HEK293 (cell line): ENCODE data around the gene FYB1.

ENCODE experiments used
- CTCF ChIA-PET: fragments of 350-600 bp; formaldehyde crosslinking; extraction: SDS; loops from one replicate; lab custom pipeline; 2021; ENCODE audit warnings: antibody characterized with exemption; lab: Yijun Ruan, JAX
- POLR2A ChIA-PET: fragments of 300-600 bp; formaldehyde crosslinking; extraction: SDS; loops from one replicate; lab custom pipeline; 2020; ENCODE audit warnings: antibody characterized with exemption, inconsistent platforms; lab: Yijun Ruan, JAX
- H3K27ac ChIP-seq: fragments of 200-500 bp; sonication (Bioruptor generic); 2 replicates; pipeline ENCODE4 v1.5.1; 2014; ENCODE audit warnings: low read depth, low read length, control low read depth, inconsistent platforms; ENCODE audit errors: extremely low read depth
- H3K36me3 ChIP-seq, 2 experiments: fragments of 200-500 bp in 1 of 2; sonication (Bioruptor generic) in 1 of 2; 1 replicate in 1 of 2; 2 replicates in 1 of 2; pipeline ENCODE4 v1.5.1; 2014 to 2017; ENCODE audit warnings: inconsistent platforms in 2 of 2, low read length in 2 of 2; ENCODE audit not compliant: control insufficient read depth in 2 of 2, insufficient read depth in 1 of 2
- H3K4me1 ChIP-seq: fragments of 200-500 bp; sonication (Bioruptor generic); 2 replicates; pipeline ENCODE4 v1.5.1; 2014; ENCODE audit warnings: mild to moderate bottlenecking, low read length, inconsistent platforms; ENCODE audit not compliant: control insufficient read depth, insufficient read depth
- H3K4me3 ChIP-seq: 2 replicates; pipeline ENCODE4 v1.5.1; 2011; ENCODE audit warnings: low read depth, mild to moderate bottlenecking, control low read depth, low read length, moderate library complexity
- H3K9me3 ChIP-seq: fragments of 200-500 bp; sonication (Bioruptor generic); 2 replicates; pipeline ENCODE4 v1.5.1; 2014; ENCODE audit warnings: low read depth, low read length, inconsistent platforms; ENCODE audit not compliant: control insufficient read depth, insufficient read depth
- EGR2 ChIP-seq: fragments of 450-650 bp; formaldehyde crosslinking; IDR thresholded peaks from 2 replicates; pipeline ENCODE4 v1.5.1; 2016; ENCODE audit warnings: low read depth, missing biosample characterization, missing genetic modification characterization
- FEZF1 ChIP-seq: fragments of 450-650 bp; formaldehyde crosslinking; IDR thresholded peaks from 2 replicates; pipeline ENCODE4 v1.5.1; 2016; ENCODE audit warnings: missing biosample characterization, missing genetic modification characterization
- KLF16 ChIP-seq: fragments of 450-650 bp; formaldehyde crosslinking; IDR thresholded peaks from 2 replicates; pipeline ENCODE4 v1.5.1; 2017; ENCODE audit warnings: missing biosample characterization, missing genetic modification characterization
- KLF8 ChIP-seq: fragments of 450-650 bp; formaldehyde crosslinking; IDR thresholded peaks from 2 replicates; pipeline ENCODE4 v1.5.1; 2016; ENCODE audit warnings: missing biosample characterization, missing genetic modification characterization
- SETDB1 ChIP-seq: IDR thresholded peaks from one replicate; pipeline ENCODE4 v1.6.1; 2017; ENCODE audit warnings: mild to moderate bottlenecking, low read length, moderate library complexity, mixed read lengths; ENCODE audit not compliant: insufficient read length
- ZNF10 ChIP-seq: fragments of 450-650 bp; formaldehyde crosslinking; IDR thresholded peaks from 2 replicates; pipeline ENCODE4 v1.5.1; 2017; ENCODE audit warnings: missing biosample characterization, missing genetic modification characterization
- ZNF132 ChIP-seq: fragments of 450-650 bp; formaldehyde crosslinking; IDR thresholded peaks from 2 replicates; pipeline ENCODE4 v1.5.1; 2017; ENCODE audit warnings: missing biosample characterization, missing genetic modification characterization, borderline replicate concordance
- ZNF133 ChIP-seq: fragments of 450-650 bp; formaldehyde crosslinking; IDR thresholded peaks from 2 replicates; pipeline ENCODE4 v1.5.1; 2016; ENCODE audit warnings: missing biosample characterization, missing genetic modification characterization
- ZNF157 ChIP-seq: fragments of 450-650 bp; formaldehyde crosslinking; IDR thresholded peaks from 2 replicates; pipeline ENCODE4 v1.5.1; 2016; ENCODE audit warnings: missing biosample characterization, missing genetic modification characterization
- ZNF18 ChIP-seq: fragments of 450-650 bp; formaldehyde crosslinking; IDR thresholded peaks from 2 replicates; pipeline ENCODE4 v1.5.1; 2016; ENCODE audit warnings: missing biosample characterization, missing genetic modification characterization
- ZNF248 ChIP-seq: fragments of 450-650 bp; formaldehyde crosslinking; IDR thresholded peaks from 2 replicates; pipeline ENCODE4 v1.5.1; 2017; ENCODE audit warnings: missing biosample characterization, missing genetic modification characterization
- ZNF266 ChIP-seq: fragments of 450-650 bp; formaldehyde crosslinking; IDR thresholded peaks from 2 replicates; pipeline ENCODE4 v1.5.1; 2016; ENCODE audit warnings: missing biosample characterization, missing genetic modification characterization, low read depth
- ZNF341 ChIP-seq: fragments of 450-650 bp; formaldehyde crosslinking; IDR thresholded peaks from 2 replicates; pipeline ENCODE4; 2016; ENCODE audit warnings: low read depth, missing biosample characterization, missing genetic modification characterization
- ZNF513 ChIP-seq: fragments of 450-650 bp; IDR thresholded peaks from 2 replicates; pipeline ENCODE4 v1.5.1; 2018; ENCODE audit warnings: missing biosample characterization, missing genetic modification characterization
- ZNF518A ChIP-seq: fragments of 450-650 bp; formaldehyde crosslinking; conservative IDR thresholded peaks from 2 replicates; pipeline ENCODE4 v1.5.1; 2016; ENCODE audit warnings: low read depth, missing biosample characterization, missing genetic modification characterization
- ZNF610 ChIP-seq: fragments of 450-650 bp; formaldehyde crosslinking; IDR thresholded peaks from 2 replicates; pipeline ENCODE4 v1.5.1; 2016; ENCODE audit warnings: missing biosample characterization, missing genetic modification characterization, borderline replicate concordance
- ZNF629 ChIP-seq: fragments of 450-650 bp; formaldehyde crosslinking; IDR thresholded peaks from 2 replicates; pipeline ENCODE4 v1.5.1; 2017; ENCODE audit warnings: missing biosample characterization, missing genetic modification characterization
- ZNF658 ChIP-seq: fragments of 450-650 bp; formaldehyde crosslinking; IDR thresholded peaks from 2 replicates; pipeline ENCODE4; 2016; ENCODE audit warnings: missing biosample characterization, missing genetic modification characterization
- ZNF677 ChIP-seq: fragments of 450-650 bp; IDR thresholded peaks from 2 replicates; pipeline ENCODE4 v1.5.0; 2018; ENCODE audit warnings: missing biosample characterization, mild to moderate bottlenecking, missing genetic modification characterization, moderate library complexity

FYB1 gene

GRCh38 chr5:39220280-39221030, 1.1 kb upstream of the FYB1 start:
- Histone ChIP-seq H3K36me3 (no peaks in the 10 kb centered on the region), H3K27ac (no peak overlapping the region), H3K4me1 (no peaks in the 10 kb centered on the region), H3K9me3 (no peaks in the 10 kb centered on the region), H3K4me3 (no peak overlapping the region)
- ChIA-PET CTCF (interaction anchor here (0.7 kb wide), 1 partner anchor 698 kb away, joined by 3 read pairs; no protein-coding TSS in a partner anchor), POLR2A (no interaction called here)
- TF ChIP-seq FEZF1 (tag by site-specific recombination) (no peak), ZNF518A (tag by site-specific recombination) (no peak), EGR2 (no peak), KLF16 (tag by site-specific recombination) (no peak), SETDB1 (no peak), ZNF133 (no peak), ZNF266 (tag by site-specific recombination) (no peak), ZNF248 (tag by site-specific recombination) (no peak), ZNF629 (tag by site-specific recombination) (no peak), ZNF341 (tag by site-specific recombination) (no peak), ZNF677 (tag by site-specific recombination) (no peak), ZNF513 (tag by site-specific recombination) (no peak), ZNF157 (tag by site-specific recombination) (no peak), ZNF610 (tag by site-specific recombination) (no peak), ZNF132 (tag by site-specific recombination) (no peak), ZNF10 (tag by site-specific recombination) (no peak), KLF8 (no peak), ZNF658 (tag by site-specific recombination) (no peak), ZNF18 (tag by site-specific recombination) (no peak)
